HepG2 (cell line): ENCODE results near the gene TRIM66. TPM values are rescaled to one million over a fixed set of nuclear protein-coding genes. Genes with fewer than 3 reads are reported as not detected.

Source experiments
- DR1 ChIP-seq: sonication (generic); formaldehyde crosslinking; IDR thresholded peaks from 2 replicates; pipeline ENCODE4 v1.8.0; 2021; ENCODE audit warnings: mild to moderate bottlenecking, missing genetic modification reagents, inconsistent platforms
- GLMP ChIP-seq: sonication (generic); formaldehyde crosslinking; IDR thresholded peaks from 2 replicates; pipeline ENCODE4 v1.9.0; 2021; ENCODE audit warnings: missing genetic modification reagents, mild to moderate bottlenecking, borderline replicate concordance
- HOXD1 ChIP-seq: sonication (generic); formaldehyde crosslinking; IDR thresholded peaks from 2 replicates; pipeline ENCODE4 v1.5.0; 2020; ENCODE audit warnings: missing genetic modification reagents
- ISX ChIP-seq: sonication (generic); formaldehyde crosslinking; conservative IDR thresholded peaks from 2 replicates; pipeline ENCODE4 v1.5.0; 2020; ENCODE audit warnings: missing genetic modification reagents
- MEIS2 ChIP-seq: sonication (generic); formaldehyde crosslinking; IDR thresholded peaks from 2 replicates; pipeline ENCODE4 v1.9.0; 2021; ENCODE audit warnings: mild to moderate bottlenecking, missing genetic modification reagents
- PBX2 ChIP-seq: IDR thresholded peaks from 2 replicates; pipeline ENCODE4 v1.6.1; 2016; ENCODE audit warnings: control low read depth
- PCBP1 ChIP-seq: fragments of 200-400 bp; formaldehyde crosslinking; IDR thresholded peaks from 2 replicates; pipeline ENCODE4 v1.6.1; 2017; ENCODE audit warnings: mild to moderate bottlenecking, low read depth, low read length, borderline replicate concordance
- PHF21A ChIP-seq: sonication (generic); formaldehyde crosslinking; IDR thresholded peaks from 2 replicates; pipeline ENCODE4 v1.5.0; 2020; ENCODE audit warnings: mild to moderate bottlenecking, missing genetic modification reagents
- SP1 ChIP-seq, 2 experiments: fragments of 450-650 bp in 1 of 2; sonication (generic) in 1 of 2; formaldehyde crosslinking in 1 of 2; IDR thresholded peaks; 2 replicates each; pipeline versions ENCODE4 v1.4.0 to v1.6.1; 2016 to 2020; ENCODE audit warnings: missing genetic modification reagents in 1 of 2
- ZNF605 ChIP-seq: sonication (generic); formaldehyde crosslinking; IDR thresholded peaks from 2 replicates; pipeline ENCODE4 v1.8.0; 2022; ENCODE audit warnings: mild to moderate bottlenecking, missing genetic modification reagents
- polyA plus RNA-seq, 8 experiments: library from polyadenylated mRNA; depleted of rRNA in 3 of 8; stranded (reverse) in 7 of 8; unstranded in 1 of 8; fragments of >200 nt; fragmentation: Illumina TruSeq in 4 of 8; extraction: Trizol in 4 of 8; gene quantifications; 2 replicates each; pipeline versions ENCODE4 v1.2.1 to v1.2.3, GENCODE V29; 2011 to 2016; ENCODE audit warnings: low read depth in 4 of 8, missing spikeins in 1 of 8, mixed read lengths in 1 of 8; ENCODE audit not compliant: insufficient read depth in 1 of 8
- total RNA-seq, 5 experiments: library from RNA; depleted of rRNA; stranded (reverse); fragments of >200 nt; fragmentation: Illumina TruSeq; extraction: Trizol; gene quantifications; 2 replicates each; pipeline ENCODE4 v1.2.3, GENCODE V29; 2016; ENCODE audit warnings: low read depth in 1 of 5
- TF ChIP-seq, protein P1 (sequence below): sonication (generic); formaldehyde crosslinking; IDR thresholded peaks from one replicate; pipeline ENCODE4 v1.5.1; 2020; ENCODE audit warnings: mild to moderate bottlenecking, missing genetic modification reagents; ENCODE audit errors: not compliant biosample characterization
- TF ChIP-seq, protein P2 (sequence below), 2 experiments: IDR thresholded peaks; 2 replicates each; pipeline ENCODE4 v1.6.1; 2011 to 2012; ENCODE audit warnings: low read length in 2 of 2, borderline replicate concordance in 1 of 2, low read depth in 1 of 2, mild to moderate bottlenecking in 1 of 2, moderate library complexity in 1 of 2

TRIM66 gene
- total and polyA plus RNA-seq, 2 of the 13 experiments (the other 11 are each of a cell fraction or from before 2014, with no cell fraction given): 4.9 to 6.1 TPM

DNA sequence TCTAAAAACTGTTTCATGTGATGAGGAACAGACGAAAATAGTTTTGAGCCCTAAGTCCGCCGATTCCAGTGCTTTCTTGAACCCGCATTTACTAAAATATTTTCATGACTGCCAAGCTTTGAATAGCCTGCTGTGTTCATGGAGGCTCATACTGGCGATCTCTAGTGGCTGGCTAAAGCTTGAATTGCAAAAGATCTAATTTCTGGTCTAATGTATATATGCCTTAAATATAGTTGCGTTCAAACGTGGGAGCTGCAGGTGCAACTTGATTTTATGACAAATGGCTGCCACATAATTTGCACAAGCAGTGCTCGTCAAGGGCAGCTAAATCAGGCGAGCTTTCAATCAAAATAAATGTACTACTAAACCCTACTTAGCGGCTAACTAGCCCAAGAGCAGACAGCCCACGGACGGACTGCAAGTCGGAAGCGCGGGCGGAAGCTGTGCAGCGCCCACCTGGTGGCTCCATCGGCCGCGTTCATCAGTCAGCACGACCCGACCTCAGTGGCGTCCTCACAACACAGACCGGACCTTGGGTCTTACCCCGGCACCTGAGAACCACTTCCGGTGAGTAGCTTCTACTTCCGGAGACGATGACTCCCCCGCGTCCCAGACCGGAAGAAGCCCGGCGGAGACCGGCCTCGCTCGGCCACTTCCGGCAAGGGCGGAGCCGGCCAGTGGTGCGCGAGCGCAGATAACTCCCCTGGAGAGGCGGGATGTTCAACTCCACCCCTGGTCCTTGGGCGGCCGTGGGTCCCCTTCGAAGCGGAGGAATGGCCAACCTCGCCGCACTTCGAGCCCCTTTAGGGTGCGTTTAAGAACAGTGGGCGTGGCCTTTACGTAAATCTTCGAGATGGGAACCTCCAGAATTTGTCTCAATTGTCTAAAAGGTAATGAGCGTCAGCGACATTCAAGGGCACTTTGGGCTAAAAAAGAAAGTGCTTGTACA, 6.2 kb upstream of the TRIM66 start (continued):
- TF ChIP-seq, protein P1, sequence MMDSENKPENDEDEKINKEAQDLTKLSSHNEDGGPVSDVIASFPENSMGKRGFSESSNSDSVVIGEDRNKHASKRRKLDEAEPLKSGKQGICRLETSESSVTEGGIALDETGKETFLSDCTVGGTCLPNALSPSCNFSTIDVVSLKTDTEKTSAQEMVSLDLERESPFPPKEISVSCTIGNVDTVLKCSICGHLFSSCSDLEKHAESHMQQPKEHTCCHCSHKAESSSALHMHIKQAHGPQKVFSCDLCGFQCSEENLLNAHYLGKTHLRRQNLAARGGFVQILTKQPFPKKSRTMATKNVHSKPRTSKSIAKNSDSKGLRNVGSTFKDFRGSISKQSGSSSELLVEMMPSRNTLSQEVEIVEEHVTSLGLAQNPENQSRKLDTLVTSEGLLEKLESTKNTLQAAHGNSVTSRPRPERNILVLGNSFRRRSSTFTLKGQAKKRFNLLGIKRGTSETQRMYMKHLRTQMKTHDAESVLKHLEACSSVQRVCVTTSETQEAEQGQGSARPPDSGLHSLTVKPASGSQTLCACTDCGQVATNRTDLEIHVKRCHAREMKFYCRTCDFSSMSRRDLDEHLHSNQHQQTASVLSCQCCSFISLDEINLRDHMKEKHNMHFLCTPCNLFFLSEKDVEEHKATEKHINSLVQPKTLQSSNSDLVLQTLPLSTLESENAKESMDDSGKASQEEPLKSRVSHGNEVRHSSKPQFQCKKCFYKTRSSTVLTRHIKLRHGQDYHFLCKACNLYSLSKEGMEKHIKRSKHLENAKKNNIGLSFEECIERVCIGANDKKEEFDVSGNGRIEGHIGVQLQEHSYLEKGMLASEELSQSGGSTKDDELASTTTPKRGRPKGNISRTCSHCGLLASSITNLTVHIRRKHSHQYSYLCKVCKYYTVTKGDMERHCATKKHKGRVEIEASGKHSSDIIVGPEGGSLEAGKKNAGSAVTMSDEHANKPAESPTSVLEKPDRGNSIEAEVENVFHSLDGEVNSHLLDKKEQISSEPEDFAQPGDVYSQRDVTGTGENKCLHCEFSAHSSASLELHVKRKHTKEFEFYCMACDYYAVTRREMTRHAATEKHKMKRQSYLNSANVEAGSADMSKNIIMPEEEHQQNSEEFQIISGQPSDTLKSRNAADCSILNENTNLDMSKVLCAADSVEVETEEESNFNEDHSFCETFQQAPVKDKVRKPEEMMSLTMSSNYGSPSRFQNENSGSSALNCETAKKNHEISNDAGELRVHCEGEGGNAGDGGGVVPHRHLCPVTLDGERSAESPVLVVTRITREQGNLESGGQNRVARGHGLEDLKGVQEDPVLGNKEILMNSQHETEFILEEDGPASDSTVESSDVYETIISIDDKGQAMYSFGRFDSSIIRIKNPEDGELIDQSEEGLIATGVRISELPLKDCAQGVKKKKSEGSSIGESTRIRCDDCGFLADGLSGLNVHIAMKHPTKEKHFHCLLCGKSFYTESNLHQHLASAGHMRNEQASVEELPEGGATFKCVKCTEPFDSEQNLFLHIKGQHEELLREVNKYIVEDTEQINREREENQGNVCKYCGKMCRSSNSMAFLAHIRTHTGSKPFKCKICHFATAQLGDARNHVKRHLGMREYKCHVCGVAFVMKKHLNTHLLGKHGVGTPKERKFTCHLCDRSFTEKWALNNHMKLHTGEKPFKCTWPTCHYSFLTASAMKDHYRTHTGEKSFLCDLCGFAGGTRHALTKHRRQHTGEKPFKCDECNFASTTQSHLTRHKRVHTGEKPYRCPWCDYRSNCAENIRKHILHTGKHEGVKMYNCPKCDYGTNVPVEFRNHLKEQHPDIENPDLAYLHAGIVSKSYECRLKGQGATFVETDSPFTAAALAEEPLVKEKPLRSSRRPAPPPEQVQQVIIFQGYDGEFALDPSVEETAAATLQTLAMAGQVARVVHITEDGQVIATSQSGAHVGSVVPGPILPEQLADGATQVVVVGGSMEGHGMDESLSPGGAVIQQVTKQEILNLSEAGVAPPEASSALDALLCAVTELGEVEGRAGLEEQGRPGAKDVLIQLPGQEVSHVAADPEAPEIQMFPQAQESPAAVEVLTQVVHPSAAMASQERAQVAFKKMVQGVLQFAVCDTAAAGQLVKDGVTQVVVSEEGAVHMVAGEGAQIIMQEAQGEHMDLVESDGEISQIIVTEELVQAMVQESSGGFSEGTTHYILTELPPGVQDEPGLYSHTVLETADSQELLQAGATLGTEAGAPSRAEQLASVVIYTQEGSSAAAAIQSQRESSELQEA (CRISPR knock-in tag): peak; percentile 58
- TF ChIP-seq PHF21A (CRISPR knock-in tag) (peak; percentile 91), PCBP1 (no peak), DR1 (CRISPR knock-in tag) (peak; percentile 61; the same call in 1 of the 2 replicates), SP1 (IDR thresholded peaks at IDR 0.05) (no peak), SP1 (CRISPR knock-in tag; IDR thresholded peaks at IDR 0.05) (peak; percentile 44; the same call in 1 of the 2 replicates), ZNF605 (CRISPR knock-in tag) (peak; percentile 91), PBX2 (CRISPR knock-in tag) (no peak), GLMP (CRISPR knock-in tag) (no peak), ISX (CRISPR knock-in tag) (peak; percentile 74; the same call in 1 of the 2 replicates), HOXD1 (CRISPR knock-in tag) (peak; percentile 82; the same call in 1 of the 2 replicates), MEIS2 (CRISPR knock-in tag) (peak; percentile 53)
- TF ChIP-seq, protein P2, sequence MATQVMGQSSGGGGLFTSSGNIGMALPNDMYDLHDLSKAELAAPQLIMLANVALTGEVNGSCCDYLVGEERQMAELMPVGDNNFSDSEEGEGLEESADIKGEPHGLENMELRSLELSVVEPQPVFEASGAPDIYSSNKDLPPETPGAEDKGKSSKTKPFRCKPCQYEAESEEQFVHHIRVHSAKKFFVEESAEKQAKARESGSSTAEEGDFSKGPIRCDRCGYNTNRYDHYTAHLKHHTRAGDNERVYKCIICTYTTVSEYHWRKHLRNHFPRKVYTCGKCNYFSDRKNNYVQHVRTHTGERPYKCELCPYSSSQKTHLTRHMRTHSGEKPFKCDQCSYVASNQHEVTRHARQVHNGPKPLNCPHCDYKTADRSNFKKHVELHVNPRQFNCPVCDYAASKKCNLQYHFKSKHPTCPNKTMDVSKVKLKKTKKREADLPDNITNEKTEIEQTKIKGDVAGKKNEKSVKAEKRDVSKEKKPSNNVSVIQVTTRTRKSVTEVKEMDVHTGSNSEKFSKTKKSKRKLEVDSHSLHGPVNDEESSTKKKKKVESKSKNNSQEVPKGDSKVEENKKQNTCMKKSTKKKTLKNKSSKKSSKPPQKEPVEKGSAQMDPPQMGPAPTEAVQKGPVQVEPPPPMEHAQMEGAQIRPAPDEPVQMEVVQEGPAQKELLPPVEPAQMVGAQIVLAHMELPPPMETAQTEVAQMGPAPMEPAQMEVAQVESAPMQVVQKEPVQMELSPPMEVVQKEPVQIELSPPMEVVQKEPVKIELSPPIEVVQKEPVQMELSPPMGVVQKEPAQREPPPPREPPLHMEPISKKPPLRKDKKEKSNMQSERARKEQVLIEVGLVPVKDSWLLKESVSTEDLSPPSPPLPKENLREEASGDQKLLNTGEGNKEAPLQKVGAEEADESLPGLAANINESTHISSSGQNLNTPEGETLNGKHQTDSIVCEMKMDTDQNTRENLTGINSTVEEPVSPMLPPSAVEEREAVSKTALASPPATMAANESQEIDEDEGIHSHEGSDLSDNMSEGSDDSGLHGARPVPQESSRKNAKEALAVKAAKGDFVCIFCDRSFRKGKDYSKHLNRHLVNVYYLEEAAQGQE (IDR thresholded peaks at IDR 0.05; ENCODE audit: borderline replicate concordance in 1 of 2, low read depth in 1 of 2, low read length in 2 of 2): peak in 1 of 2 experiments; percentile 22; a peak in 1 of 4 replicates
